Activated naive CD4-positive, alpha-beta T cell treated with Interleukin-2 at 50 U/mL for 16 hours (primary cell): Measurements from ENCODE around the gene CBFA2T2.
"Not testable (repeated sequence)": the region's sequence is repeated elsewhere in the genome, so short reads cannot be mapped to it uniquely, and the experiment has no call there.

Experiments
- DNase-seq: peaks from one replicate; pipeline ENCODE4 v3.0.0-alpha.2; 2020

The CBFA2T2 gene

GRCh38 chr20:33508015-33508414 is 18.1 kb downstream of the CBFA2T2 start:
- DNase-seq = not testable (repeated sequence)

DNA sequence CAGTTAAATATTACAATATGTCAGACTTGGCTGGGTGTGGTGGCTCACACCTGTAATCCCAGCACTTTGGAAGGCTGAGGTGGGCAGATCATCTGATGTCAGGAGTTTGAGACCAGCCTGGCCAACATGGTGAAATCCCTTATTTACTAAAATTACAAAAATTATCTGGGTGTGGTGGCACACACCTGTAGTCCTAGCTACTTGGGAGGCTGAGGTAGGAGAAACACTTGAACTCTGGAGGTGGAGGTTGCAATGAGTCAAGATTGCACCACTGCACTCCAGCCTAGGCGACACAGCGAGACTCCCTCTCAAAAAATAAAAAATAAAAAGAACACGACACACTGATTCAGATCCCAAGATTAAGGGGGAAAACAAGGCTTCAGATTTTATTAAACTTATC is 19.2 kb downstream of the CBFA2T2 start:
- DNase-seq = not testable (repeated sequence)

GRCh38 chr20:33511876-33512275 is 22.0 kb downstream of the CBFA2T2 start:
- not testable (repeated sequence) for DNase-seq

GRCh38 chr20:33515569-33516216 is 25.8 kb downstream of the CBFA2T2 start:
- no peak for DNase-seq

DNA sequence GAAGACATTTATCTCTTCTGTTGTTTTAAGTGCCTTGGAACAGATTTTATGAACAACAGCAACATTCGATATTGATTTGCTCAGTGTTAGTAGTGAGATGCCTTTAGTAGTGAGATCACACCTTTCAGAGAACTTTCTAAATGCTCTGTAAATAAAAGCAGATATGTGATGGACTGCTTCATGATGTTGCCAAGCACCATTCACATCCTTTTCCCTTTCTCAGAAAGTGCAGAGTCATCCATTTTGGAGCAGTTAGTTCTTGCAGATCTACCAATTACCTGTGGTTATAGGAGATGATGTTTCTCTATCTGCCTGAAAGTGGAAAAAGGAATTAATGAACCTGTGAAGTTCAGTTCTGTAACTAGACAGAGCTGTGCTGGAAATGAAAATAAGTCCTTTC is 27.0 kb downstream of the CBFA2T2 start:
- no peak for DNase-seq

DNA sequence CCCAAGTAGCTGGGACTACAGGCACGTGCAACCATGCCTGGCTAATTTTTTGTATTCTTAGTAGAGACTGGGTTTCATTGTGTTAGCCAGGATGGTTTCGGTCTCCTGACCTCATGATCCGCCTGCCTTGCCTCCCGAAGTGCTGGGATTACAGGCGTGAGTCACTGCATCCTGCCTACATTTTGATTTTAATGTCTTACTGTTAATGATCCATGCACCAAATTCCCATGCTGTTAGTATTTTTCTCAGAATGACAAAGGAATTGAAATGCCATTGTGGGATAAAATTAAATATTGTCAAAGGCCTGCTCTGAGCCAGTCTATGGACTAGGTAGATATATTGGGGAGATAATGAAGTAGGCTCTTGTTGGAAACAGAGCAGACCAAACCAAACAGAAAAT is 28.2 kb downstream of the CBFA2T2 start:
- no peak for DNase-seq

- no peak for DNase-seq
These were observed 31.6 kb downstream of the CBFA2T2 start for GRCh38 chr20:33521461-33521860.

GRCh38 chr20:33522256-33522820 is 32.4 kb downstream of the CBFA2T2 start:
- DNase-seq = peak; percentile 4

GRCh38 chr20:33524261-33524660 is 34.4 kb downstream of the CBFA2T2 start:
- no peak for DNase-seq

DNA sequence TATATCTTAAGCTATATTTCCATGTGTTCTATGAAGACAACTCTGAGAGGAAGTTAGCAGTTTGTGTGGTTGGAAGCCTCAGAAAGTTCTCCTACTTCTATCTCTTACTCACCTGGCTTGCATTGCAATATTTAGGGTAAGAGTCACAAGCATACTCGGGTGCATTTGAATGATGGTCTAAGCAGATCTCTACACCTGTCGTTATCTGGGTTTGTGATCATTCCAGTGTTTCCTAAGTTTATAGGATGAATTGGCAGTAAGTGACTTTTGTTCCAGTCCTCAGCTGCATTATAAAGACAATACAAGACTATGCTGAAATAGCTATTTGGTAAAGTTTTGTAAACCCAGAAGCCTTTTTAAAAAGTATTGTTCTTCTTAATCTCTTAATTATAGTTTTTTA is 36.9 kb downstream of the CBFA2T2 start:
- DNase-seq = no peak

GRCh38 chr20:33531047-33531877 is 41.4 kb downstream of the CBFA2T2 start:
- DNase-seq = no peak

GRCh38 chr20:33531885-33532284 is 42.0 kb downstream of the CBFA2T2 start:
- DNase-seq = no peak

GRCh38 chr20:33532753-33533459 is 43.0 kb downstream of the CBFA2T2 start:
- DNase-seq = no peak

- not testable (repeated sequence) for DNase-seq
These were observed 45.8 kb downstream of the CBFA2T2 start for GRCh38 chr20:33535717-33536116.

- no peak for DNase-seq
These were observed 47.7 kb downstream of the CBFA2T2 start for GRCh38 chr20:33537608-33538007.

GRCh38 chr20:33539129-33539528 is 49.2 kb downstream of the CBFA2T2 start:
- DNase-seq = no peak

DNA sequence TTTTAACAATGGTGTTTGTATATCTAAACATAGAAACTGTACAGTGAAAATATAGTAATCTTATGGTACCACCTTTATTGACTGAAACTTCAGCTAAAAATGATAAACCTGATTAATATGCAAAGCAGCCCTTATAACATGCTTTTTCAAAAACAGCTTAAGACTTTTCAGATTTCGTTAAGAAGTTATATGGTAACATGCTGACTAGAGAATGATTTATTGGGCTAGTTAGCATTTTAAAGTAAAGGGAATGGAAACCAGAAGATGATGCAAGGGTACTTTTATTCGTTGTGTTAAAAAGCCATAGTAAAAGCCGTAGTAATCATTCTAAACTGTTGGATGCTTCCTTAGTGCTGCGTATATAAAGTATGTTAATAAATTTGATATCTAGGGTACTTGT is 50.5 kb downstream of the CBFA2T2 start:
- no peak for DNase-seq

DNA sequence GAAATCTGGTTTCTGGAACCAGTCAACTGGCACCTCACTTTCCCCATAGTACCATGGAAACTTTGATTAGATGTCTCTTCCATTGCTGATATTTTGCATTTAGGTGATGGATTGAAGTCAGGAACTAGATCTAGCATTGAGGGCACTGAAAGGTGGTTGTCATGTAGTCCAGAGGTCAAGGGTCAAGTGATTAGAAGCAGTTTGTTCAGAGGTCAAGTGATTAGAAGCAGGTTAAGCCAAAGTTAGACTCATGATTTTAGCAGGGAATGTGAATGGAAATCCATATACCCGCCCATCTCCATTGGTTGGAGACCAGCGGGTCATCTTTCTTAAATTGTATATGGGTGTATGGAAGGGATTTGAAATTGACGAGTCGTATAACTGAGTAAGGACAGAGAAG is 51.2 kb downstream of the CBFA2T2 start:
- DNase-seq = no peak

- no peak for DNase-seq
These were observed 51.9 kb downstream of the CBFA2T2 start for GRCh38 chr20:33541797-33542196.

GRCh38 chr20:33545763-33546162 is 55.9 kb downstream of the CBFA2T2 start:
- DNase-seq = no peak

GRCh38 chr20:33549229-33549999 is 59.5 kb downstream of the CBFA2T2 start:
- no peak for DNase-seq

DNA sequence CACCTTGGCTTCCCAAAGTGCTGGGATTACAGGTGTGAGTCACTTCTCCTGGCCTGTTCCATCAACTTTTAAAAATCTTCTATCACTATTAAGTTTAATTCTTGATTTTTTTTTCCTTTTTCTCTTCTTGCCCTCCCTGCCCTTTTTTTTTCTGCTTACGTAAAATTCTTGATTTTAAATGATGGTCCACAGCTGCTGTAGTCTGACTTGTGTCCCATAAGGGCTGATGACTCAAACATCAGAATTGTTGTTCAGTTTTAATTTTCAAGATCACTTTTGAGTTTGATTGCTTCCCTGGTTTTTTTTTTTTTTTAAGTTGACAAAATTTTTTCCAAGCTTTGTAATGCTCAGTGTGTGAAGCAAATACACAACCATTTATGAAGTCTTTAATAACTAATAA is 61.9 kb downstream of the CBFA2T2 start:
- no peak for DNase-seq

DNA sequence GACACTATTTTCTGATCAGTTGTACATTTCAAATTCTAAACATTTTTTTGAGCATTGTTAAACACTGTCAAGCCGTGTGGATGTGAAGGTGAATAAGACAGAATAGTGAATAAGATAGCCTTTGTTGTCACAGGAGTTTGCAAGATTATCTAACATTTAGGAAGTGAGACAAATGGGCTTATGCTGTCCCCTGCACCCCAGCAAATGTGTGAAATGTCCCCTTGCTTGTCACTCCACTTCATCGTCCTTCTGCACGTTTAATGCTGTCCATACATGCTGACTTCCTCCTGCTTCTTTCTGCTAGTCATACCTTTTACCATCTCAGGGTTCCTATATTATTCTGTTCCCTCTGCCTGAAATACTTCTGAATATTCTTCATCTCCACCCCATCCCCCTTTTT is 62.6 kb downstream of the CBFA2T2 start:
- DNase-seq = no peak
